ENCODE results near the gene AK9.
"Not testable (repeated sequence)": the region's sequence is repeated elsewhere in the genome, so short reads cannot be mapped to it uniquely, and the experiment has no call there.

The AK9 gene

GRCh38 chr6:109527989-109528388 lies 163.0 kb downstream of the AK9 start:
- TF ChIP-seq, protein P1, sequence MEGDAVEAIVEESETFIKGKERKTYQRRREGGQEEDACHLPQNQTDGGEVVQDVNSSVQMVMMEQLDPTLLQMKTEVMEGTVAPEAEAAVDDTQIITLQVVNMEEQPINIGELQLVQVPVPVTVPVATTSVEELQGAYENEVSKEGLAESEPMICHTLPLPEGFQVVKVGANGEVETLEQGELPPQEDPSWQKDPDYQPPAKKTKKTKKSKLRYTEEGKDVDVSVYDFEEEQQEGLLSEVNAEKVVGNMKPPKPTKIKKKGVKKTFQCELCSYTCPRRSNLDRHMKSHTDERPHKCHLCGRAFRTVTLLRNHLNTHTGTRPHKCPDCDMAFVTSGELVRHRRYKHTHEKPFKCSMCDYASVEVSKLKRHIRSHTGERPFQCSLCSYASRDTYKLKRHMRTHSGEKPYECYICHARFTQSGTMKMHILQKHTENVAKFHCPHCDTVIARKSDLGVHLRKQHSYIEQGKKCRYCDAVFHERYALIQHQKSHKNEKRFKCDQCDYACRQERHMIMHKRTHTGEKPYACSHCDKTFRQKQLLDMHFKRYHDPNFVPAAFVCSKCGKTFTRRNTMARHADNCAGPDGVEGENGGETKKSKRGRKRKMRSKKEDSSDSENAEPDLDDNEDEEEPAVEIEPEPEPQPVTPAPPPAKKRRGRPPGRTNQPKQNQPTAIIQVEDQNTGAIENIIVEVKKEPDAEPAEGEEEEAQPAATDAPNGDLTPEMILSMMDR (IDR thresholded peaks at IDR 0.05; ENCODE audit: borderline replicate concordance, insufficient read depth, low read depth, low read length) = peak; percentile 26; the same call in 1 of the 2 replicates
- no peak overlapping the region for H3K4me3 ChIP-seq (ENCODE audit: low read depth, low read length)

- no peak overlapping the region for H3K4me3 ChIP-seq (ENCODE audit: low read depth, low read length)
- TF ChIP-seq, protein P1 (IDR thresholded peaks at IDR 0.05; ENCODE audit: borderline replicate concordance, insufficient read depth, low read depth, low read length) = peak; percentile 38; the same call in 1 of the 2 replicates
Measured at GRCh38 chr6:109526905-109527628, 163.9 kb downstream of the AK9 start.

- TF ChIP-seq, protein P1 (IDR thresholded peaks at IDR 0.05; ENCODE audit: borderline replicate concordance, insufficient read depth, low read depth, low read length) = no peak
- no peak overlapping the region for H3K4me3 ChIP-seq (ENCODE audit: low read depth, low read length)
Measured at GRCh38 chr6:109524129-109524528, 166.9 kb downstream of the AK9 start.

DNA sequence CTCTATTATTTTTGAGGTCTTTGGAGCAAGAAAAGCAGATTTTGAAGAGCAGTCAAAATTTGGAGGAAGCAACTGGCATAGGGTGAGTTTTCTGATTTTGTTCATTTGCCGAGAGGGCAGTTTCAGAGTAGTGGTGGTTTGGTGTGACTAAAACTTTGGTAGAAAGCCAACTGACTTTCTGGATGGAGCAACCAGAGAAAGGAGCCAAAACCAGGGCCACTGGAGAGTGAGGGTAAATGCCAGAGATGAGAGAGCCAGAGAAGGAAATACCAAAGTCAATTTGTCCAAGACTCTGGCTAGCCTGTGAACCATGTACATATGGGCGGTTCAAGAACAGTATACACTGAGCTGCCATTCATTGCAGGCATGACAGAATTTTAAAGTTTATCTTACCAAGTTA lies 167.5 kb downstream of the AK9 start:
- TF ChIP-seq, protein P1 (IDR thresholded peaks at IDR 0.05; ENCODE audit: borderline replicate concordance, insufficient read depth, low read depth, low read length) = no peak
- H3K4me3 ChIP-seq (ENCODE audit: low read depth, low read length) = no peak overlapping the region

DNA sequence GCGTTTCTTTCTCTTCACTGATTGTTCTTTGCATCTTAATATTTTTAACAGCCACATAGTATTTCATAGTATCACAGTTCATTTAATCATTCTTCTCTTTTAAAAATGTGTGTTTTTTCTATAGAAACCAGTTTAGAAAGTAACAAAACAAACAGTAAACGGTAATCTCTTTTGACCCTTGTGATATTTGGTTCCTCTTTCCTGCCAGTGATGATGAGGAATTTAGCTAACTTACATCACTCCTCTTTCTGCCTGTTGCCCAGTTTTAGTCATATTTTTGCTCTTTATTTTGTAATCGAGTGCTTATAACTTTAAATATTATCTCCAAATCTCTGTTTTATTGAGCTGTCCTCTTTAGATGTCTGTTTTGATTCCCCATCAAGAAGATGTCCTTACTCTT lies 169.9 kb downstream of the AK9 start:
- TF ChIP-seq, protein P1 (IDR thresholded peaks at IDR 0.05; ENCODE audit: borderline replicate concordance, insufficient read depth, low read depth, low read length) = no peak
- no peak overlapping the region for H3K4me3 ChIP-seq (ENCODE audit: low read depth, low read length)

- H3K4me3 ChIP-seq (ENCODE audit: low read depth, low read length) = not testable (repeated sequence)
Measured at GRCh38 chr6:109519647-109520046, 171.4 kb downstream of the AK9 start.

GRCh38 chr6:109516929-109517328 lies 174.1 kb downstream of the AK9 start:
- no peak overlapping the region for H3K4me3 ChIP-seq (ENCODE audit: low read depth, low read length)
- TF ChIP-seq, protein P1 (IDR thresholded peaks at IDR 0.05; ENCODE audit: borderline replicate concordance, insufficient read depth, low read depth, low read length) = no peak
